ENCODE data around the gene LRRC56. TPM values are rescaled to one million over a fixed set of nuclear protein-coding genes. Genes with fewer than 3 reads are reported as not detected.
A peak's percentile ranks its signal among the peaks of the same experiment; 100 is the strongest.

LRRC56 gene
- total and polyA plus RNA-seq, 2 of the 13 experiments (the other 11 are each of a cell fraction or from before 2014, with no cell fraction given): 0.11 to 0.29 TPM

DNA sequence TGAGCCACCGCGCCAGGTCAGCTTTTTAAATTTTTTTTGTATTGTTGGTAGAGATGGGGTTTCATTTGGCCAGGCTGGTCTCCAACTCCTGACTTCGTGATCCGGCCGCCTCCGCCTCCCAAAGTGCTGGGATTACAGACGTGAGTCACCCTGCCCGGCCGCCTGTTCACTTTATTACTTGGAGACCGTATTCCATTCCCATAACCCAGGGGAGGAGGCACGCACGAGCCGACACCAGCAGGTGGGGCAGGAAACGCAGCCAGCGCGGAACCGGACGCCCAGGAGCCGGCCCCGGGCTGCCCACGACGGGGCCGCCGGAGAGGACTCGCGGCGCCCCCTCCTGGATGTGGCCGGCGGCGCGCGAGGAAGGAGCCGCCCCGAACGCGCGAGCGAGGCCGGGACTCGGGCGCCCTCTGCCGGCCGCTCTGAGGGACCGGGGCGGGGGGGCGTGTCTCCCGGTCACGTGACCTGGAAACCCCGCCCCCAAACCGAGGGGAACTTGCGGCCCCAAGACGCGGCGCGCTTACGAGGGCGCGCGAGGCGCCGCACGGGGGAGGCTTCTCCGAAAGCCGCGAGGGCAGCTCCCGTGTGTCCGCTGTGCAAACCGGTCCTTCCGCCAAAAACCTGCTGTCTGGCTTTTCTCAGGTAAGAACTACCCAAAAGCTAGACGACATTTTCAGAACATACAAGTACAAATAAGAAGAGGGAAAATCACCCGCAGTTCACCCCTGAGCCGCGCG is 18.7 kb upstream of the LRRC56 start (continued):
- TF ChIP-seq, protein P1, sequence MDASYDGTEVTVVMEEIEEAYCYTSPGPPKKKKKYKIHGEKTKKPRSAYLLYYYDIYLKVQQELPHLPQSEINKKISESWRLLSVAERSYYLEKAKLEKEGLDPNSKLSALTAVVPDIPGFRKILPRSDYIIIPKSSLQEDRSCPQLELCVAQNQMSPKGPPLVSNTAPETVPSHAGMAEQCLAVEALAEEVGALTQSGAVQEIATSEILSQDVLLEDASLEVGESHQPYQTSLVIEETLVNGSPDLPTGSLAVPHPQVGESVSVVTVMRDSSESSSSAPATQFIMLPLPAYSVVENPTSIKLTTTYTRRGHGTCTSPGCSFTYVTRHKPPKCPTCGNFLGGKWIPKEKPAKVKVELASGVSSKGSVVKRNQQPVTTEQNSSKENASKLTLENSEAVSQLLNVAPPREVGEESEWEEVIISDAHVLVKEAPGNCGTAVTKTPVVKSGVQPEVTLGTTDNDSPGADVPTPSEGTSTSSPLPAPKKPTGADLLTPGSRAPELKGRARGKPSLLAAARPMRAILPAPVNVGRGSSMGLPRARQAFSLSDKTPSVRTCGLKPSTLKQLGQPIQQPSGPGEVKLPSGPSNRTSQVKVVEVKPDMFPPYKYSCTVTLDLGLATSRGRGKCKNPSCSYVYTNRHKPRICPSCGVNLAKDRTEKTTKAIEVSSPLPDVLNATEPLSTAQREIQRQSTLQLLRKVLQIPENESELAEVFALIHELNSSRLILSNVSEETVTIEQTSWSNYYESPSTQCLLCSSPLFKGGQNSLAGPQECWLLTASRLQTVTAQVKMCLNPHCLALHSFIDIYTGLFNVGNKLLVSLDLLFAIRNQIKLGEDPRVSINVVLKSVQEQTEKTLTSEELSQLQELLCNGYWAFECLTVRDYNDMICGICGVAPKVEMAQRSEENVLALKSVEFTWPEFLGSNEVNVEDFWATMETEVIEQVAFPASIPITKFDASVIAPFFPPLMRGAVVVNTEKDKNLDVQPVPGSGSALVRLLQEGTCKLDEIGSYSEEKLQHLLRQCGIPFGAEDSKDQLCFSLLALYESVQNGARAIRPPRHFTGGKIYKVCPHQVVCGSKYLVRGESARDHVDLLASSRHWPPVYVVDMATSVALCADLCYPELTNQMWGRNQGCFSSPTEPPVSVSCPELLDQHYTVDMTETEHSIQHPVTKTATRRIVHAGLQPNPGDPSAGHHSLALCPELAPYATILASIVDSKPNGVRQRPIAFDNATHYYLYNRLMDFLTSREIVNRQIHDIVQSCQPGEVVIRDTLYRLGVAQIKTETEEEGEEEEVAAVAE (CRISPR knock-in tag; IDR thresholded peaks at IDR 0.05; ENCODE audit: borderline replicate concordance): peak; percentile 48; the same call in 1 of the 2 replicates
- peak; percentile 65 for TF ChIP-seq AGO2 (optimal IDR thresholded peaks at IDR 0.05; ENCODE audit: low read depth, low read length)
- TF ChIP-seq ZNF546 (CRISPR knock-in tag; conservative IDR thresholded peaks at IDR 0.05): 0 out of 2 replicates have a peak, but pooled peaks have one; percentile 43
- TF ChIP-seq ZNF569 (CRISPR knock-in tag; IDR thresholded peaks at IDR 0.05; ENCODE audit: borderline replicate concordance): 0 out of 2 replicates have a peak, but pooled peaks have one; percentile 53
- peak; percentile 67 for TF ChIP-seq TARDBP (CRISPR knock-in tag; IDR thresholded peaks at IDR 0.05)
- no peak for TF ChIP-seq ZSCAN30 (CRISPR knock-in tag; IDR thresholded peaks at IDR 0.05)
- TF ChIP-seq ZNF235 (CRISPR knock-in tag; IDR thresholded peaks at IDR 0.05; ENCODE audit: borderline replicate concordance): 0 out of 2 replicates have a peak, but pooled peaks have one; percentile 51
- no peak for TF ChIP-seq GPN1 (CRISPR knock-in tag; IDR thresholded peaks at IDR 0.05; ENCODE audit: borderline replicate concordance)
- TF ChIP-seq ZNF251 (CRISPR knock-in tag; IDR thresholded peaks at IDR 0.05): no peak
- TF ChIP-seq SP1 (IDR thresholded peaks at IDR 0.05): no peak
- peak; percentile 94 for TF ChIP-seq SP1 (CRISPR knock-in tag; IDR thresholded peaks at IDR 0.05)
- TF ChIP-seq, protein P2, sequence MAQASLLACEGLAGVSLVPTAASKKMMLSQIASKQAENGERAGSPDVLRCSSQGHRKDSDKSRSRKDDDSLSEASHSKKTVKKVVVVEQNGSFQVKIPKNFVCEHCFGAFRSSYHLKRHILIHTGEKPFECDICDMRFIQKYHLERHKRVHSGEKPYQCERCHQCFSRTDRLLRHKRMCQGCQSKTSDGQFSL (CRISPR knock-in tag; IDR thresholded peaks at IDR 0.05): peak; percentile 21; the same call in 1 of the 2 replicates
- TF ChIP-seq ZBTB25 (CRISPR knock-in tag; IDR thresholded peaks at IDR 0.05): peak; percentile 30; the same call in 1 of the 2 replicates
- TF ChIP-seq ZNF329 (CRISPR knock-in tag; IDR thresholded peaks at IDR 0.05; ENCODE audit: low read depth): no peak
- TF ChIP-seq ERF (CRISPR knock-in tag; IDR thresholded peaks at IDR 0.05): peak; percentile 63; the same call in 1 of the 2 replicates
- TF ChIP-seq, protein P3, sequence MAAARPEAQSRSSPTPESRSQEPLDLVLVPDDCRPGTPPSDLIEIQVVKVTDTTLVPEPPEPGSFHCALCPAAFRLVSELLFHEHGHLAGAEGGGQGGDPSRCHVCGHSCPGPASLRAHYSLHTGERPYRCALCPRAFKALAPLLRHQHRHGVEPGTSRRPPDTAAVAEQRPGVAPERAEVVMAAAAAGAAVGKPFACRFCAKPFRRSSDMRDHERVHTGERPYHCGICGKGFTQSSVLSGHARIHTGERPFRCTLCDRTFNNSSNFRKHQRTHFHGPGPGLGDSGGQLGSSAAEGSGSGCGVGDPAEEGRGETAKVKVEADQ (CRISPR knock-in tag; IDR thresholded peaks at IDR 0.05; ENCODE audit: borderline replicate concordance): peak; percentile 86; the same call in 1 of the 2 replicates
- TF ChIP-seq SAP130 (CRISPR knock-in tag; IDR thresholded peaks at IDR 0.05; ENCODE audit: low read depth): peak; percentile 83
- peak; percentile 86 for TF ChIP-seq CCDC6 (CRISPR knock-in tag; IDR thresholded peaks at IDR 0.05)
- TF ChIP-seq, protein P4, sequence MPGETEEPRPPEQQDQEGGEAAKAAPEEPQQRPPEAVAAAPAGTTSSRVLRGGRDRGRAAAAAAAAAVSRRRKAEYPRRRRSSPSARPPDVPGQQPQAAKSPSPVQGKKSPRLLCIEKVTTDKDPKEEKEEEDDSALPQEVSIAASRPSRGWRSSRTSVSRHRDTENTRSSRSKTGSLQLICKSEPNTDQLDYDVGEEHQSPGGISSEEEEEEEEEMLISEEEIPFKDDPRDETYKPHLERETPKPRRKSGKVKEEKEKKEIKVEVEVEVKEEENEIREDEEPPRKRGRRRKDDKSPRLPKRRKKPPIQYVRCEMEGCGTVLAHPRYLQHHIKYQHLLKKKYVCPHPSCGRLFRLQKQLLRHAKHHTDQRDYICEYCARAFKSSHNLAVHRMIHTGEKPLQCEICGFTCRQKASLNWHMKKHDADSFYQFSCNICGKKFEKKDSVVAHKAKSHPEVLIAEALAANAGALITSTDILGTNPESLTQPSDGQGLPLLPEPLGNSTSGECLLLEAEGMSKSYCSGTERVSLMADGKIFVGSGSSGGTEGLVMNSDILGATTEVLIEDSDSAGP (CRISPR knock-in tag; IDR thresholded peaks at IDR 0.05; ENCODE audit: borderline replicate concordance): peak; percentile 68
